ENCODE data around the gene KIAA1549.

The KIAA1549 gene

DNA sequence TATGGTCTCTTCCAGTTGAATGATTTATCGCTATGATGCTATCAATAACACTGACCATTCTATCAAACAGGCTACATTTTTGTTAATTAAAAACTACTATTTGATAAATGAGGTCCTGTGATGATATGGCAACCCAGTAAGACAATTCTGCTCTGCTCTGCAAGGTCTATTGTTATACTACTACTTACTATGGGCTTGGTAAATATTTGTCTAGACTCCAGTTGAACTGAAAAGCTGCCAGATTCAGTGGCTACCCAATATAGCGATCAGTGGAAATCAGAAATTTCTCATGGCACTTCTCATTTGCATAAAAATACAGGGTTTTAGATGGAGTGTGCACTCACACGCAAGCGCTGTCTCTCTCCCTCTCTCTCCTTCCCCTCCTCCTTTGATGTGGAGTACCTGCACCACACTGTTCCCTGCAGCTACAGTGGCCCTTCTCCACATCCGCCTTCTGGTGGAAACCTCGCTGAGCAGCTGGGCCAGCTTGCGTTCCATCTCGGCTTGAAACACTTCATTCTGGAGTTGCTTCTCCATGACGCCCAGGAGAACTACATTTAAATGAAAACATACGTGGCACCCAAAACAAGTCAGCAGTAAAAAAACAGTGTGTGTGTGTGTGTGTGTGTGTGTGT is 77.9 kb downstream of the KIAA1549 start:
- no peak overlapping the region for H2AFZ ChIP-seq (ENCODE audit: low read depth, low read length, severe bottlenecking)
- no peaks in the 10 kb centered on the region for H3K36me3 ChIP-seq (ENCODE audit: low read length)
- no peaks in the 10 kb centered on the region for H3K9me2 ChIP-seq (replicated peaks; ENCODE audit: insufficient read depth, low read length)
- no peak overlapping the region for H3K4me2 ChIP-seq (ENCODE audit: low read depth, low read length, poor library complexity, severe bottlenecking)
- H3K9me3 ChIP-seq (ENCODE audit: insufficient read depth, low read length), result no peaks in the 10 kb centered on the region
- no peak overlapping the region for H3K4me3 ChIP-seq (ENCODE audit: insufficient read depth, low read length, poor library complexity, severe bottlenecking)
- no peaks in the 10 kb centered on the region for H4K20me1 ChIP-seq (ENCODE audit: low read depth, low read length)
- no peaks in the 10 kb centered on the region for H3F3A ChIP-seq (ENCODE audit: insufficient read depth)
- TF ChIP-seq EZH2phosphoT487 (conservative IDR thresholded peaks at IDR 0.05; ENCODE audit: low read length), result no peak
- TF ChIP-seq, protein P1, sequence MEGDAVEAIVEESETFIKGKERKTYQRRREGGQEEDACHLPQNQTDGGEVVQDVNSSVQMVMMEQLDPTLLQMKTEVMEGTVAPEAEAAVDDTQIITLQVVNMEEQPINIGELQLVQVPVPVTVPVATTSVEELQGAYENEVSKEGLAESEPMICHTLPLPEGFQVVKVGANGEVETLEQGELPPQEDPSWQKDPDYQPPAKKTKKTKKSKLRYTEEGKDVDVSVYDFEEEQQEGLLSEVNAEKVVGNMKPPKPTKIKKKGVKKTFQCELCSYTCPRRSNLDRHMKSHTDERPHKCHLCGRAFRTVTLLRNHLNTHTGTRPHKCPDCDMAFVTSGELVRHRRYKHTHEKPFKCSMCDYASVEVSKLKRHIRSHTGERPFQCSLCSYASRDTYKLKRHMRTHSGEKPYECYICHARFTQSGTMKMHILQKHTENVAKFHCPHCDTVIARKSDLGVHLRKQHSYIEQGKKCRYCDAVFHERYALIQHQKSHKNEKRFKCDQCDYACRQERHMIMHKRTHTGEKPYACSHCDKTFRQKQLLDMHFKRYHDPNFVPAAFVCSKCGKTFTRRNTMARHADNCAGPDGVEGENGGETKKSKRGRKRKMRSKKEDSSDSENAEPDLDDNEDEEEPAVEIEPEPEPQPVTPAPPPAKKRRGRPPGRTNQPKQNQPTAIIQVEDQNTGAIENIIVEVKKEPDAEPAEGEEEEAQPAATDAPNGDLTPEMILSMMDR (IDR thresholded peaks at IDR 0.05; ENCODE audit: insufficient read depth, low read length, poor library complexity, severe bottlenecking), result no peak
- H3K9ac ChIP-seq (ENCODE audit: low read length), result no peak overlapping the region
- no peaks in the 10 kb centered on the region for H3K79me2 ChIP-seq (ENCODE audit: insufficient read depth, low read length)
- no peaks in the 10 kb centered on the region for H3K27me3 ChIP-seq (ENCODE audit: low read length)
- no peak overlapping the region for H3K27ac ChIP-seq (ENCODE audit: low read depth, low read length)

DNA sequence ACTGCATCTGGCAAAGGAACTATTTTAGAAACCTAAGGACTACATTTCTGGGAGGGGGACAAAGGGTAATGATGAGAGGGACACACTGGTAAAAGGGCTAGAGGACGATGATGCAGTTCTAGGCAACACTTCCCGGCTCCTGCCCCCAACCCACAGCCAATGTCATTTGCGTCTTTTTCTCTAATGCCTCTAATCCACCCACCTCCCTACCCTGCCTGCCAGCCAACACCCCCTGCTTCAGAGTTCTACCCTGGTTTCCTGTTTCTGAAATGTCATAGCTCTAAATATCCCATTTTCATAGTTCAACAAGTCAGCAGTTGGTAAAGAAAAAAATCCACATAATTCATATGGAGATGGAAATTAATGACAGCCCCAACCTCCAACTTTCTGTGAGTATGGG is 79.0 kb downstream of the KIAA1549 start:
- Histone ChIP-seq H3K79me2 (ENCODE audit: insufficient read depth, low read length) (no peaks in the 10 kb centered on the region), H3K9me3 (ENCODE audit: insufficient read depth, low read length) (no peaks in the 10 kb centered on the region), H3K4me3 (ENCODE audit: insufficient read depth, low read length, poor library complexity, severe bottlenecking) (no peak overlapping the region), H3K9ac (ENCODE audit: low read length) (no peak overlapping the region), H3K27ac (ENCODE audit: low read depth, low read length) (no peak overlapping the region), H3K27me3 (ENCODE audit: low read length) (no peaks in the 10 kb centered on the region), H4K20me1 (ENCODE audit: low read depth, low read length) (no peaks in the 10 kb centered on the region), H3K9me2 (replicated peaks; ENCODE audit: insufficient read depth, low read length) (no peaks in the 10 kb centered on the region), H3K36me3 (ENCODE audit: low read length) (no peaks in the 10 kb centered on the region), H3K4me2 (ENCODE audit: low read depth, low read length, poor library complexity, severe bottlenecking) (no peak overlapping the region), H3F3A (ENCODE audit: insufficient read depth) (no peaks in the 10 kb centered on the region), H2AFZ (ENCODE audit: low read depth, low read length, severe bottlenecking) (no peak overlapping the region)
- TF ChIP-seq, protein P1 (IDR thresholded peaks at IDR 0.05; ENCODE audit: insufficient read depth, low read length, poor library complexity, severe bottlenecking), result no peak
- no peak for TF ChIP-seq EZH2phosphoT487 (conservative IDR thresholded peaks at IDR 0.05; ENCODE audit: low read length)

DNA sequence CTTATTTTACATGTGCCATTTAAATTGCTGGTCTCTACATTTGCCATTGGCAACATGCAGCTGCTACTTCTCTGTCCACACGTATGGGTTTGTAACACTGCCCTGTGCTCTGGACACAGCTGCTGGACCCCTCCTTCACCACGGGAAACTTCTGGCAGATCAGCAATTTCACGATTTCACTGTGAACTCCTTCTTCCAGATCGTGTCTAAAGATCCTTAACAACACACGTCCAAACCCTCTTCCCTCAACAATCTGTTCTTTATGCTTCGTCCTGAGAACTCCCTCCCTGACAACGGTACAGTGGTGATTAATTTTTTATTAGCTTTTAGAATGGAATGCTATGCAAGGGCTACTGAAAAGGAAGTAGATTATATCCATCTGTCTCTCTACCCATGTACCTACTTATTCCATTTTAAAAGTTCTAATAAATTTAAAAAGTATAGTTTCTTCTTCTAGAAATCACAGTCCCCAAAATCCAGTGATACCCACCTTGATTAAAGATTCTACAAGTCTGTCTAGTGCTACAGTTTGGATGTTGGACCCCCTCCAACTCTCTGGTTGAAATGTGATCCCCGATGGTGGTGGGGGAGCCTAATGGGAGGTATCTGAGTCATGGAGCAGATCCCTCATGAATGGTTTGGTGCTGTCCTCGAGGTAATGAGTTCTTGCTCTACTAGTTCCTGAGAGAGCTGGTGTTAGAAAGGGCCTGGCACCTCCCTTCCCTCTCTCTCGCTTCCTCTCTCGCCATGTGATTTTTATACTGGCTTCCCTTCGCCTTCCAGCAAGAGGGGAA is 81.0 kb downstream of the KIAA1549 start:
- Histone ChIP-seq H3F3A (ENCODE audit: insufficient read depth) (no peaks in the 10 kb centered on the region), H2AFZ (ENCODE audit: low read depth, low read length, severe bottlenecking) (no peak overlapping the region), H3K9ac (ENCODE audit: low read length) (no peak overlapping the region), H3K4me2 (ENCODE audit: low read depth, low read length, poor library complexity, severe bottlenecking) (no peak overlapping the region), H3K4me3 (ENCODE audit: insufficient read depth, low read length, poor library complexity, severe bottlenecking) (no peak overlapping the region), H3K36me3 (ENCODE audit: low read length) (no peaks in the 10 kb centered on the region), H3K79me2 (ENCODE audit: insufficient read depth, low read length) (no peaks in the 10 kb centered on the region), H3K9me2 (replicated peaks; ENCODE audit: insufficient read depth, low read length) (no peaks in the 10 kb centered on the region), H3K27ac (ENCODE audit: low read depth, low read length) (no peak overlapping the region), H3K9me3 (ENCODE audit: insufficient read depth, low read length) (no peaks in the 10 kb centered on the region), H4K20me1 (ENCODE audit: low read depth, low read length) (no peaks in the 10 kb centered on the region), H3K27me3 (ENCODE audit: low read length) (no peaks in the 10 kb centered on the region)
- TF ChIP-seq, protein P1 (IDR thresholded peaks at IDR 0.05; ENCODE audit: insufficient read depth, low read length, poor library complexity, severe bottlenecking), result no peak
- no peak for TF ChIP-seq EZH2phosphoT487 (conservative IDR thresholded peaks at IDR 0.05; ENCODE audit: low read length)
